DMS114 treated with DMSO at 0.1 percent for 48 hours (cell line): ENCODE data around the gene INPP5A.
"Not testable (repeated sequence)": the region's sequence is repeated elsewhere in the genome, so short reads cannot be mapped to it uniquely, and the experiment has no call there.

Experiments
- DNase-seq: peaks from one replicate; lab custom pipeline; 2025; ENCODE audit not compliant: unreplicated experiment; lab: John Stamatoyannopoulos, UW

Gene INPP5A

DNA sequence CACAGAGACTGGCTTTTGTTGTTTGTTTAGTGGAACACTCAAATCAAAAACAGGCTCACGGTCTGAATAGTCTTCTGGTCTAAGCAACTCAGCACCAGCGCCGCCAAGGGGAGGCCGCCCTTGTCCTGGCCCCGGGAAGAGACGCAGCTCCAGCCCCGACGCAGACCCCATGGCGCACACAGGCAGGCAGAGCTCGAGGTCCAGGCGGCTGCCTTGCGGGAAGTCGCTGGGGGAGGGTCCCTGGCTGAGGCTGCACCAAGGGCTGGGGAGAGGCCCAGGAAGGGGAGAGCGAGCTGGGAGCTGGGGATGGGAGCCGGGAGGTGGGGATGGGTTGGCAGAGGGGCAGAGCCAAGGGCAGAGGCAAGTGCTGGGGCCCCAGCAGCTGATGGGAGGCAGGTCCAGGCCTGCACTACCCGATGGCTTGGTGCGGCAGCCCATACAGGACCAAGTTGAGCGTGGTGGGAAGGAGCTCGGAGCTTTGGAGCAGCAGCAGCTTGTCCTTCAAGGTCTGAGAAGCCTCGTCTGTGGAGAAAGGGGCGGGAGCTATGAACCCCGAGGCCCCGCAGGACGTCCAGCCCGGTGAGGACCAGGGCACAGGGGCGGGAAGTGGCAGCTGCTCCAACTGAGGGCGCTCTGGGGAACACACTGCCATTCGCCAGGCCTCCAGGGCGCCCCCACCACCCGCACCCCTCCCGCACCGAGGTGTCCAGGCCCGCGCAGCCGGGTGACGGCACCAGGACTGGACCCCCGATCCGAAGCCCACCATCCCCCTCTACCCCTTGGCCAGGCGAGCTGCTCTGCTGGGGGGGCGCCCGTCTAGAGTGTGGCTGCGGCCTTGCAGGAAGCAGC is 271.0 kb downstream of the INPP5A start:
- no peak for DNase-seq

DNA sequence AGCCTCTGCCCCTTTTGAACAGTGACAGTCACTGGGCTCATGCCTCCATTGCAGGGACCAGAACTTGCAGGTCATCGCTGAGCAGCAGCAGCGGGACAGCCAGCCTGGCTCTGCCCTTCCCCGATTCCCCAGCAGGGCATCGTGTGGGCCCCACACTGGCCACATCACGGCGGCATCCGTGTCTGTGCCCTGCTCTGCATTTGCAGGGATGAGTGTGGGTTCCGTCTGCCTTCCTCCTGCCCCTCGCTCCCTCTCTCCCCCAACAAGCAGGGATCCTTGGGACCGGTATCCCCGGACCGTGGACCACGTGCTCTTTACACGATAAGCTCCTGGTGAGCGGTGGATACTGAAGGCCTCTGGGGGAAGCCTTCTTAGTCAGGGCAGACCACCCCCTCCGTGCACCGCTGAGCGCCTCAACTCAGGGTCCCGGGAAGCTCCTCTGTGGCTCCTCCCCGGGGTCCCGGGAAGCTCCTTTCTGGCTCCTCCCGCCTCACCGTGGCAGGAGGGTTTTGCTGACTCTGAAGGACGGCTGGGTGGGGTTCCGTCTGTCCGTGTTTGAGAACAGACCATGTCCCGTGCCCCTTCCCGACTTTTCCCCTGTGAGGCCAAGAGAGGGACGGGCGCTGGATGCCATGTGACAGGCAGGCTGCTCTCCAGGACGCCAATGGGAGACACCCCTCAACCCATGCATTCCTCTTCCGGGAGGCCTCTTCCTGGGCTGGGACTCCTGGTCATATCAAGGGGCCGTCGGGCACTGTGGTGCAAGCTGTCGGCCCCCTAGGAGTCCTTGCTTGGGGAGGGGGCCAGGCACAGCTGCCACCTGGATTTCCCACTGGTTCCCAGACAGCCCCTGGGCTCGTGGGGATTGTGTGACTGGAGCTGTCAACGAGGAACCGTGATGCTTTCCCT is 271.9 kb downstream of the INPP5A start:
- DNase-seq = no peak

DNA sequence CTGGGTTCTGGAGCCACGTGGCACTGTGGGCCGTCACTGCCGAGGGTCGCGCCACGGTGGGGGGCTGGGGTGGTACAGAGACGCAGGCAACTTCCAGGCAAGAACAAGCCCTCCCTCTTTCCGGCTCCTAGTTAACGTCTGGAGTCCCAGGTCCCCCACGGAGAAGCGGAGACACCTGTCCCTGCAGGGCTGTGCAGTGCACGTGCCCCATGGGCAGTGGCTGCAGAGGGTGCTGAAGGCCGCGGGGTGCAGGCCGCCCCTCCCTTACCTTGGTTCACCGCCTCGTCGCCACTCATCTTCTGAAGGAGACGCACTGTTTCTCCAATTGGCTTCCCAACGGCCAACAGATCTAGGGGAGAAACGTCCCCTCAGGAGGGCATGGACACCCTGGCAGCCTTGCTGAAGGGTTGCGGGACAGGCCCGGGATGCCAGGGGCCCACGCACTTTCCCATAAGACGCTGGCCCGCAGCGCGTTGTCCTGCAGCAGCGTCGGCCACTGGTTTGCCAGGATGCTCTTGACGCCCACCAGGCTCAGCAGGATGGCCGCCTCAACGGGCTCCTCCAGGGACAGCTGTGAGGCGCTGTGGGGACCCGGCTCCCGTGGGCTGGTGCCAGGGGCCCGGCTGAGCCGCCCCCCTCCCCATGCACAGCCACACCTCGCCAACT is 272.7 kb downstream of the INPP5A start:
- no peak for DNase-seq

DNA sequence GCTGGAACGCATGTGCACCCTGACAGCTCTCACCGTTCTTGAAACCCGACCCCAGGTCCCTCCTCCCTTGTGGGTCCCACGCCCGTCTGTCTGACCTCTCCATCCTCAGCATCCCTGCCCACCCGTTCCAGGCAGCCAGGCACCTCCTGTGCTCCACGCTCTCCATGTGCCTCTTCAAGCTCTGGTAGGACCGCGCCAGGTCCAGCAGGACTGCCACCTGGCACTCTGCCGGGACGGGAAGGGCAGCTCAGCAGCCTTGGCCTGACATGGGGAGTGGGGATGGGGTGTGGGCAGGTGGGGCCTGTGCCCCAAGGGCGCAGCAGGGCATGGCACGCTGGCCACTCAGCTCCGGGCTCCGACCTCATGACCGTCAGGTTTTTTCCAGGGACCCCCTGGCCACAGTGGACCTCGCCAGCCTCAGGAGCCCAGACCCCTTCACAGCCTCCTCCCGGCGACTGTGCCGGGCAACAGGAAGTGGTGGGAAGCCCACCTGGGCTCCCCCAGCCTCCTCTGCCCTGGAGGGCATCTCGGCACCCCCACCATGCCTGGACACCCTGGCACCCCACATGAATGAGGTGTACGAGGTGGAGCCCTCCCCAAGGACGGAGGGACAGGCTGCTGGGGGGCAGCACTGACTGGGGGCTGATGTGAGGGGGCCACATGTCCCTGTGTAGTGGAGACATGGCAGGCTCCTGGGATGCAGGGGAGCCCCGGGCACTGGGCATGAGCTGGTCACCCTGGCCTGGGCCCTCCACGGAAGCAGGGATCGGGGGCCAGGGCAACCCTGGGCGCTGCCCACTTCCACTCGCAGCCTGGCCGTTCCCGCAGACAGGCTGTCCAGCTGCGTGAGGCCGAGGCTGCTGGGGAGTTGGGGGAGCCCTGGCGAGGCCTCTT is 273.5 kb downstream of the INPP5A start:
- no peak for DNase-seq

DNA sequence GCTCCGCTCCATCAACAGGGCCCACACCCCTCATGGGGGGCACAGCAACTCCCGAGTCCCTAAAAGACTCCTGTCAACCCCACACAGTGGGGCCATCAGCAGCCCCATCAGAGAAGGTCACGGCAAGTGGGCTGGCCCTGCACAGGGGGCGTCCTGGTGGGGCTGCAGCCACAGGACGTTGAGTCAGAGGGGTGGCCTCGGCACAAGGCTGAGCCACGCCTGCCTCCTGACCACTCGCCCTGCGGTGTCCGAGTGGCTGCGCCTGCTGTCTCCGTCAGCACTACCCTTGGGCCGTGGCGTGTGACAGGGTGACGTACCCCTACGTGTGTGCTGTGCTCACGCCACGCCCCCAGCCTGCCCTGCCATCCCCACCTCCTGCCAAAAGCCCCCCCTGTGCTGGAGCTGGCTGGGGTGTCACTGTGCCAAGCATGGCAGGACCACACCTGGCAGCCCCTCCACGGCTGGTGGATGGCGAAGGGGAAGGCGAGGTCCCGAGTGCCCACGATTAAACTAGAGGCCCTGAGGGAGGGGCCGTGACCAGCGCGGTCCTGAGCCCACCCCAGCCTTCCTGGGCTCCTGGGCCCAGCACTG is 274.4 kb downstream of the INPP5A start:
- no peak for DNase-seq

DNA sequence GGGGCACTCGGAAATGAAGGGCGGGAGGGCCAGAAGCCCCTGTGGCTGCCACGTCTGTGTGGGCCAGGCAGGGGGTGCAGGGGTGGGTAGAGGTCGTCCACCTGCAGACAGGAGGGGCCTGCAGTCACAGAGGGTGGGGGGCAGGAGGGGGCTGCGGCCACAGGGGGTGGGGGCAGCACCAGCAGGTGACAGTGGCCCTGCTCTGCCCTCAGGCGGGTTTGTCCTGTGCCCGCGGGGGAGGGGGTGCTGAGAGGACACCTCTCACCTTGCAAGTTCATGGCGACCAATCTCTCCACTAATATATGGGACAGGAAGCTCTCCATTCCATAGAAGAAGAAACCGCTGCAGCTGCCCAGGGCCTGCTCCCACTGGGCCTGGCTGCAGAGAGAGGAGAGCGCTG is 274.9 kb downstream of the INPP5A start:
- DNase-seq = no peak

DNA sequence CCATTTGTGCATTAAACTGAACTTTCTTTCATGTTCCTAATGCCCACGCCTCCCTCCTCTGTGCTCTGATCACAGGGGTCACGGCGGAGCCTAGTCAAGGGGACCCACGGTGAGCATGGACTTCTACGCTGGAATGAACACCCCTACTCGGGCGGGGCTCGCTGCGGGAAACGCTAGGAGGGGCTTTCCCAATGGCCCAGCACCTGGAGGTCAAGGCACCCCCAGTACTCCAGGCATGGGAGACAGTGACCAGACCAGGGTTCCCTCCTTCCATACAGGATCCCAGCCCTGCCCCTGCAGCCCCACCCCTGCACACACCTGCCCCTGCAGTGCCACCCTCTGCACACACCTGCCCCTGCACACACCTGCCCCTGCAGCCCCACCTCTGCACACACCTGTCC is 275.4 kb downstream of the INPP5A start:
- DNase-seq = no peak

DNA sequence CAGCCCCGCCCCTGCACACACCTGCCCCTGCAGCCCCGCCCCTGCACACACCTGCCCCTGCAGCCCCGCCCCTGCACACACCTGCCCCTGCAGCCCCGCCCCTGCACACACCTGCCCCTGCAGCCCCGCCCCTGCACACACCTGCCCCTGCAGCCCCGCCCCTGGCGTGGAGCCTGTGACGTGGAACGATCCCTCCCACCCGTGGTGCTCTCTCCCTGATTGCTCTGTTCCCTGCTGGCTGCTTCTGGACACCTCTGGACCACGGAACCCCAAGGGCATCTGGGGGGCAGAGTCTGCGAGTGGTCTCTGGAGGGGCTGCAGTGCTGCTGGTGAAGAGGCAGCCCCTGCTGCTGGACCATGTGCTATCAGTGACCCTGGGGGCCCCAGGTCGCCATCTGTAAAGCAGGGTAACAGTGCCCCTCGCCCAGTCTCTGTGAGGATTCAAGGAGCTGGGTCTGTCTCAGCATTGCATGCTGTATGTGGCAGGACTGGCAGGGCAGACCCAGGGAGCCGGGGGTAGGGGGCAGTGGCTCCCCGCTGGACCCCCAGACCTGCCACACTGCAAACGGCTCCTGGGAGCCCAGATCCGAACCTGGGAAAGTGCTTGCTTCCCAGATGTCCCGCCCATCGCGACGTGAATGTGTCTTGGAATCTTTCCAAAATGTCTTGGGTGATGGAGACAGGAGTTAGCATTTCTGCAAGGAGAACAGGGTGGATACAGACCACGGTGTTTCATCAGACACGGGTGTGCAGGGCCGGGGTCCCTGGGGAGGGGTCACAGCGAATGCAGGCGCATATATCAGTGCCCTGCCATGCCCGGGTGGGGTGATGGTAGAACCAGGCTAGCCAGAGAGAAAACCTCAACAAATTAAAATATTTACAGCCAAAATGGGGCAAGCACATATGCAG is 276.2 kb downstream of the INPP5A start:
- no peak for DNase-seq

DNA sequence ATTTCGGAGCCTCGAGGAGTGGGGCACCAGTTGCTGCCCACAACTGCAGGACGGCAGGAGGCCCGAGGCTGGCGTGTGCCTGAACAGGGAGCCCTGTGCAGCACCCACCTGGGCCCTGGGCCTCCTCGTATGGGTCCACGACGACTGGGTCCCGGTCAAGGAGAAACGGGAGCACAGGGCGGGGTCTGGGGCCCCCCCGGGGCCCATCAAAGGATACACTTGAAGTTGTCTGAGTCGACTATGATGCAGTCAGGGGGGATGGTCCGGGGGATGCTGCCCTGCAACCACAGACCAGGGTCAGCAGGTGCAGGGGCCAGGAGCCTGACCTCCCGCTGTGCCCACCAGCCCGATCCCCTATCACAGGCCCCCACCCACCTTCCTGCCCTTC is 276.9 kb downstream of the INPP5A start:
- DNase-seq = no peak

DNA sequence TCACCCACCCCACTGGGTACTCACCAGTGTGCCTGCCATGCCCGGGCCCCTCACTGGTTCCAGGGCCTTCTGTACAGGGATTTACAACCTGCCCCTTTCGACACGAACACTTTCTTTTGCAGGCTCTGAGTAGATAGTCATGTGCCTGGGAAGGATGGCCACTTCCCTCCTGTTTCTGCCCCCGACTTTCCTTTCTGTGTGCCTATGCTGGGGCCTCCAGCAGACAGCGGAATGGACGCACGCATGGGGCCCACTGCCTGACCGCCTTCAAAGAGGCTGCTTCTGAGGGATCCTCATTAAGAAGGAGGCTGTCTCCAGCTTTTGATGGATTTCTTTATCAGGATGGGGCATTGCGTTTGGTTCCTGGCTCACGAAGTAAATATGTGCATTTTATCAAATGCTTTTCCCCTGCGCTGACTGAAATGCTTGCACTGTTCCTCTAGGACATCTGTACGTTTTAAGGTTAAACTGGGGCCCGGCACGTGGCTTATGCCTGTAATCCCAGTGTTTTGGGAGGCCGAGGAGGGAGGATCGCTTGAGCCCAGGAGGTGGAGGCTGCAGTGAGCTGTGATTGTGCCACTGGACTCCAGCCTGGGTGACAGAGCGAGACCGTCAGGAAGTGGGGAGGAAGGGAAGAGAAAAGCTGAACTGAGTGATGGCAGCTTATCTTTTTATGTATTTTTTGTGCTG is 277.7 kb downstream of the INPP5A start:
- DNase-seq = no peak

DNA sequence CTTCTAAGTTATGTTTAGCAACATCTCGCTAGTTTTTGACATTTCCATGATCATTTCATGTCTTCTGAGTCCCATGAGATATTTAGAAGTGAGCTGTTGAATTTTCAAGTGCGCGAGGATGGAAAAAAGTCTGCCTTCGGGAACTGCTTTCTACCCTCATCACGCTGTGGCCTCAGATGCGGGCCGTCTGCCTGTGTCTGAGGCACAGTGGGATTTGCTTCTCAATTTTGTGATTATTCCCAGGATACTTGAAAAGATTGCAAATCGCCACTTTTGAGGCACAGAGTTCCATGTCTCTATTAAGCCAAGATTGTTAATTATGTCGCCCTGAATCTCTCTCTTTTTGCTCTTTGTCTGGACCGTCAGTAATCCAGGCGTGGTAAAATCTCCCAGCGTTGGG is 279.1 kb downstream of the INPP5A start:
- no peak for DNase-seq

DNA sequence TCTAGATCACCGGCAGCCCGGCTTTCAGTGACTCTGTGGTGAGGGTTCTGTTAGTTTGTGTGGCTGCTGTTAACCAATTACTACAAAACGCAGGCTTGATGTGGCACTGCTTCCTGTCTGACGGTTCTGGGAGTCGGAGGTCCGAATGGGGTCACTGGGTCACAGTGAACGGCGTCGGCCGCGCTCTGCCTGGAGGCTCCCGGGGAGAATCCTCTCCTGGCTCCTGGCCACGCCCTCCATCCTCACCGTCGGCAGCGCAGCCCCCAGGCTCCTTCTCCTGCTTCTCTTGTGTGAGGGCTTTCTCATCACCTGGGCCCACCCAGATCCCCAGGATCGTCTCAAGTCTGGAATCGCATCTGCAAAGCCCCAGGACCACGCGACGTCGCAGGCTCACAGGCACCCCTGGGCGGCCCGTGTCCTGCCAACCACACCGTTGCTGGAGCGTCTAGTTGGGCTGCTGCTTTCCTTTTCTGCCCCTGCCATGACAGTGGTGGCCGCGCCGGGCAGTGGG is 280.2 kb downstream of the INPP5A start:
- DNase-seq = no peak

DNA sequence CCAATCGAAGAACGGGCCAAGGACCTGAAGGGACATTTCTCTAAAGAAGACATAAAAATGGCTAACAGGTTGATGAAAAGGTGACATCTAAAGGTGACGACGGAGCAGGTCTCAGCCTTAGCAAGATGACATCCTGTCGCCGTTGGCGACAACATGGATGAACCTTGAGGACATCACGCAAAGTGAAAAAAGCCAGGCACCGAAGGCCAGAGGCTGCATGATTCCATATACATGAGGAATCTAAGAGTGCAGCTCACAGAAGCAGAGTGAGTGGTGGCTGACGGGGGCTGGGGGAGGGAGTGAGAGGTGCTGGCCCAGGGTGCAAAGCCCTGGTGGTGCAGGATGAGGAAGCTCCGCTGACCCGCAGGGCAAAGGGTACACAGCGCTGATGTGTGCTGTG is 282.5 kb downstream of the INPP5A start:
- DNase-seq = no peak

DNA sequence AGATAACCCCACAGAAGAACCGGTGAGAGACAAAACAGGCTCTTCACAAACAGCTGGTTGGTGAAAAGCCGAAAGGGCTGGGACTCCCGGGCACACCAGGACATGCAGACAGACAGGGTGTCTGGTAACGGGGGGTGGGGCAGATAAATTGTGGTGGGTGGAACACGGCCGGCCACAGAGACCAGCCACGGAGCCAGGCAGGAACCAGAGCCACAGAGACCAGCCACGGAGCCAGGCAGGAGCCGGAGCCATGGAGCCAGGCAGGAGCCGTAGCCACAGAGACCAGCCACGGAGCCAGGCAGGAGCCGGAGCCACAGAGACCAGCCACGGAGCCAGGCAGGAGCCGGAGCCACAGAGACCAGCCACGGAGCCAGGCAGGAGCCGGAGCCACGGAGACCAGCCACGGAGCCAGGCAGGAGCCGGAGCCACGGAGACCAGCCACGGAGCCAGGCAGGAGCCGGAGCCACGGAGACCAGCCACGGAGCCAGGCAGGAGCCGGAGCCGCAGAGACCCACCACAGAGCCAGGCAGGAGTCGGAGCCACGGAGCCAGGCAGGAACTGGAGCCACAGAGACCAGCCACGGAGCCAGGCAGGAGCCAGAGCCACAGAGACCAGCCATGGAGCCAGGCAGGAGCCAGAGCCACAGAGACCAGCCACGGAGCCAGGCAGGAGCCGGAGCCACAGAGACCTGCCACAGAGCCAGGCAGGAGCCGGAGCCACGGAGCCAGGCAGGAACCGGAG is 288.4 kb downstream of the INPP5A start:
- not testable (repeated sequence) for DNase-seq

DNA sequence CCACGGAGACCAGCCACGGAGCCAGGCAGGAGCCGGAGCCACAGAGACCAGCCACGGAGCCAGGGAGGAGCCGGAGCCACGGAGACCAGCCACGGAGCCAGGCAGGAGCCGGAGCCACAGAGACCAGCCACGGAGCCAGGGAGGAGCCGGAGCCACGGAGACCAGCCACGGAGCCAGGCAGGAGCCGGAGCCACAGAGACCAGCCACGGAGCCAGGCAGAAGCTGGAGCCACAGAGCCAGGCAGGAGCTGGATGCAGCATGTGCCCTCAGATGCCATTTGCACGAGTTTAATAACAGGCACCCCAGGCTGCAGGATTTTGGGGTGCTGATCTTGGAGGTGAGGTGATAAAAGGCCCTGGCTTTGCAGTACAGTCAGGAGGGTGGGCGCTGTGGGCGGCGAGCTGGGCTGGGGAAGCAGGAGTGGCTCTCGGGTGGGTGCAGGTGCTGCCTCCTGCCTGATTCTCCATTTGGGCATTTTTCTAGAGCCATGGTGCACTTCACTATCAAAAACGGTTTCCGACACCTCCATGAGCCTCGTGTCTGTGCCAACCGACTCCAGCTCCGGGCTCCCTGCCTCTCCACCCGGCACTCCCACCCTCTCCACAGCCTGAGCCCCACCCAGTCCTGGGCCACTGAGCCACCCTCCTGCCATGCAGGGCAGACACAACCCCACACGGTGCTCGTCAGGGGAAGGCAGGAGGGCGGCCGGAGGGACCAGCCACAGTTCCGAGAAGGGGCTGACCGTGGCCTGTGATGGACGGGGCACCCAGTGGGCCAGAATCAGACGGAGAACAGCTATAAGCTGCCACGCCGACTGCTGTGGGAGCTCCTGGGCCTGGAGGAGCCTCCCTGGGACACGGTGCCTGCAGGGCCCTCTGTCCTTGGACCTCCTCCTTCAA is 289.2 kb downstream of the INPP5A start:
- DNase-seq = no peak

DNA sequence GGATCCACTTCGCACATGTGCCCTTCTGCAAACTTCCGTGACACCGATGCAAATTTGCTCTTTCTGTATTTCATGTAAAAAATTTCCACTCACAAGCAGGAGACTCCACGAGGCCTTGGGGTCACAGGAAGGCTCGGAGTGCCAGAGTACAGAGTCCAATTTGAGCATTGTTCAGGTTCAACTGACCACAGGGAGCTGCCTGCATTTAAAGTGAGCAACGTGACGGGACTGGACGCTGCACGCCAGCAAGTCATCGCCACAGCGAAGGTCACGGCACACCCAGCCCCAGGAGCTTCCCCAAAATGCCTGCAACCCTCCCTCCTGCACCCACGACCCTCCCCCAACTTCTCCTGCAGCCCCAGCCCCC is 289.8 kb downstream of the INPP5A start:
- DNase-seq = no peak
